ENCODE measurements around the gene CYB561. TPM values are rescaled to one million over a fixed set of nuclear protein-coding genes. Genes with fewer than 3 reads are reported as not detected.

The CYB561 gene
- total RNA-seq, 1 experiment from 2014 or later: 67.6 TPM

DNA sequence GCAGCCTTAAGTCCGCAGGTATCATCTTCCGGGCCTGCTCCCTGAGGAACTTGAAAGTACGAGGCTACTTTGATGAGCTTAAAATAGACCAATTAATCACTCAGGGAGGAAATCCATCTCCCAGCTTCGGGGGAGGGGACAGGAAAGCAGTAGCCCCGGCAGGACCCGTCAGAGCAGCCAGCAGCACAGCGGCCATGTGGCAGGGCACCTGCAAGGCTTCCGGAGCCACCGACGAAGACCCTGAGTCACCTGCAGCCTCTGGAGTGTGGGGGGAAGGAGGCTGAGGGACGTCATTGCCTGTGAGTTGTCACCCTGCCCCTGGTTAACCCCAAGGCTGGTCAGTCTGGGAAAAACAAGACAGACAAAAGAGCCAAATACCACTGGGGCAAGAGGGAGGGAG lies 4.4 kb upstream of the CYB561 start:
- no peak for DNase-seq (ENCODE audit: low read depth, low spot score)
- peaks cover 9 to 36% of the 10 kb centered on the region in 2 experiments for H3K4me1 ChIP-seq (ENCODE audit: control insufficient read depth in 1 of 2, insufficient read depth in 2 of 2, low read length in 2 of 2)
- RAD21 ChIA-PET (ENCODE audit: low non-redundant PET in 1 of 2, low total read pairs in 2 of 2, uncharacterized antibody in 2 of 2, unreplicated experiment in 2 of 2): no interaction called here
- no TSS peak for BruUV-seq (replicated peaks)
- H3K4me3 ChIP-seq (replicated peaks in 1 of 2; ENCODE audit: low read depth in 1 of 2, low read length in 2 of 2): no peak overlapping the region
- H3K27ac ChIP-seq (ENCODE audit: low read depth, low read length): no peak overlapping the region
- no peaks in the 10 kb centered on the region for H3K36me3 ChIP-seq (ENCODE audit: control insufficient read depth in 1 of 2, insufficient read depth in 2 of 2, low read length in 2 of 2)
- H3K9ac ChIP-seq (ENCODE audit: low read length): no peak overlapping the region
- H3K27me3 ChIP-seq (ENCODE audit: insufficient read depth, low read length): no peaks in the 10 kb centered on the region
- POLR2A ChIA-PET: no interaction called here
- intact Hi-C loops (cut with micrococcal nuclease): no loop called here
- no peaks in the 10 kb centered on the region for H3K9me2 ChIP-seq (ENCODE audit: insufficient read depth)
- CTCF ChIA-PET: interaction anchor here (0.7 kb wide), 1 partner anchor 28 kb away, joined by 4 read pairs; no protein-coding TSS in a partner anchor
- no peak overlapping the region for H3K4me2 ChIP-seq (ENCODE audit: low read length)
- no peak for TF ChIP-seq ZFX (IDR thresholded peaks at IDR 0.05)
- TF ChIP-seq TCF7L2 (IDR thresholded peaks at IDR 0.05; ENCODE audit: borderline replicate concordance, extremely low read depth, insufficient read depth, insufficient read length): peak; percentile 17
- no peak for ATAC-seq
- H3K79me2 ChIP-seq (ENCODE audit: insufficient read depth, low read length): no peaks in the 10 kb centered on the region
- no peaks in the 10 kb centered on the region for H4K20me1 ChIP-seq (ENCODE audit: insufficient read depth)
- no peaks in the 10 kb centered on the region for H3K9me3 ChIP-seq (ENCODE audit: control insufficient read depth in 1 of 2, insufficient read depth in 1 of 2, low read depth in 1 of 2, low read length in 2 of 2)
- H2AFZ ChIP-seq (ENCODE audit: low read depth, low read length, poor library complexity, severe bottlenecking): no peak overlapping the region

DNA sequence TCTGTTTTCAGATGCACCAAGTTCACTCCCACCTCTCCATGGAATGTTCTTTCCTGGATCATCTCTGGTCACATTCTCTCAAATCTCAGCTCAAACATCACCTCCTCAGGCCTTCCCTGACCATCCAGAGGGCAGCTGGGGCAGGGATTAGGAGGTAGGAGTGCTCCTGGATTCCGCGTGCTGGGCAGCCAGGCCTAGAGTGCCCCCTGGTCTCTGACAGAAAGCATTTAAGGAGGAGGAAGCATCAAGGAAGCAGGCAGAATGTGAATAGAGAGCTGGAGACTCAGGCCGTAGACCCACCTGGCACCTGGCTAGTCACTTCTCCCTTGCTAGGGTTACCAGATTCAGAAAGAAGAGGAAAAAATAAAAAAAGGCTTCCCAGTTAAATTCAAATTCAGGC lies 2.5 kb upstream of the CYB561 start:
- H3K79me2 ChIP-seq (ENCODE audit: insufficient read depth, low read length): peaks cover 16% of the 10 kb centered on the region
- no peak for ATAC-seq

More for the DNA sequence above, 2.5 kb upstream of the CYB561 start:
- Histone ChIP-seq H3K9me3 (ENCODE audit: control insufficient read depth in 1 of 2, insufficient read depth in 1 of 2, low read depth in 1 of 2, low read length in 2 of 2) (no peaks in the 10 kb centered on the region), H2AFZ (ENCODE audit: low read depth, low read length, poor library complexity, severe bottlenecking) (no peak overlapping the region), H4K20me1 (ENCODE audit: insufficient read depth) (no peaks in the 10 kb centered on the region), H3K9me2 (ENCODE audit: insufficient read depth) (no peaks in the 10 kb centered on the region), H3K36me3 (ENCODE audit: control insufficient read depth in 1 of 2, insufficient read depth in 2 of 2, low read length in 2 of 2) (no peaks in the 10 kb centered on the region), H3K4me1 (ENCODE audit: control insufficient read depth in 1 of 2, insufficient read depth in 2 of 2, low read length in 2 of 2) (peaks cover 15 to 36% of the 10 kb centered on the region in 2 experiments), H3K4me2 (ENCODE audit: low read length) (no peak overlapping the region), H3K9ac (ENCODE audit: low read length) (no peak overlapping the region), H3K4me3 (replicated peaks in 1 of 2; ENCODE audit: low read depth in 1 of 2, low read length in 2 of 2) (no peak overlapping the region), H3K27me3 (ENCODE audit: insufficient read depth, low read length) (no peaks in the 10 kb centered on the region), H3K27ac (ENCODE audit: low read depth, low read length) (no peak overlapping the region)
- intact Hi-C loops (cut with micrococcal nuclease): no loop called here
- CTCF ChIA-PET: interaction anchor here (0.6 to 0.7 kb wide), 2 partner anchors 83 to 1037 kb away, joined by 3 to 5 read pairs; no protein-coding TSS in a partner anchor
- POLR2A ChIA-PET: no interaction called here
- no peak for DNase-seq (ENCODE audit: low read depth, low spot score)
- no TSS peak for BruUV-seq (replicated peaks)
- TF ChIP-seq TCF7L2 (IDR thresholded peaks at IDR 0.05; ENCODE audit: borderline replicate concordance, extremely low read depth, insufficient read depth, insufficient read length) (no peak), CTCF (IDR thresholded peaks at IDR 0.05 in 2 of 3, conservative IDR thresholded peaks at IDR 0.05 in 1 of 3; ENCODE audit: borderline replicate concordance in 1 of 3, insufficient read depth in 1 of 3, low read depth in 2 of 3, low read length in 2 of 3) (no peak), EZH2phosphoT487 (IDR thresholded peaks at IDR 0.05; ENCODE audit: borderline replicate concordance) (no peak), POLR2A (IDR thresholded peaks at IDR 0.05; ENCODE audit: borderline replicate concordance, extremely low read depth, insufficient read depth, insufficient read length) (no peak), ZNF274 (IDR thresholded peaks at IDR 0.05; ENCODE audit: low read depth, low read length) (no peak)
- TF ChIP-seq, protein P1, sequence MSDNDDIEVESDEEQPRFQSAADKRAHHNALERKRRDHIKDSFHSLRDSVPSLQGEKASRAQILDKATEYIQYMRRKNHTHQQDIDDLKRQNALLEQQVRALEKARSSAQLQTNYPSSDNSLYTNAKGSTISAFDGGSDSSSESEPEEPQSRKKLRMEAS (IDR thresholded peaks at IDR 0.05): no peak
- RAD21 ChIA-PET (ENCODE audit: low non-redundant PET in 1 of 2, low total read pairs in 2 of 2, uncharacterized antibody in 2 of 2, unreplicated experiment in 2 of 2): no interaction called here

All from HCT116 (cell line).